Central memory CD8-positive, alpha-beta T cell (primary cell): ENCODE results near the gene RUSC1.
A peak's percentile ranks its signal among the peaks of the same experiment; 100 is the strongest.

Experiments used
- ATAC-seq: fragments of 150-1000 bp; cut with Tn5 transposase; replicated peaks from 2 replicates; pipeline ENCODE4 v1.10.0; 2022; ENCODE audit warnings: mild to moderate bottlenecking, moderate FRiP score, moderate number of reproducible peaks; ENCODE audit not compliant: poor library complexity, severe bottlenecking; ENCODE audit errors: extremely low read depth
- DNase-seq, 2 donors: peaks; one replicate each; pipeline ENCODE4 v3.0.0; 2021; ENCODE audit warnings: low spot score in 2 of 2
- H3K27ac Mint-ChIP-seq: one replicate; pipeline ENCODE4 v1.8.0; 2022; ENCODE audit warnings: low read depth, mild to moderate bottlenecking, moderate library complexity, mixed read lengths
- H3K27me3 Mint-ChIP-seq: one replicate; pipeline ENCODE4 v1.8.0; 2022; ENCODE audit warnings: mixed read lengths
- H3K36me3 Mint-ChIP-seq: one replicate; pipeline ENCODE4 v1.8.0; 2022; ENCODE audit warnings: mild to moderate bottlenecking, moderate library complexity, mixed read lengths; ENCODE audit not compliant: insufficient read depth
- H3K4me1 Mint-ChIP-seq: one replicate; pipeline ENCODE4 v1.8.0; 2022; ENCODE audit warnings: mixed read lengths
- H3K4me3 Mint-ChIP-seq: one replicate; pipeline ENCODE4 v1.8.0; 2022; ENCODE audit warnings: mild to moderate bottlenecking, moderate library complexity, mixed read lengths
- H3K9me3 Mint-ChIP-seq: one replicate; pipeline ENCODE4 v1.8.0; 2022; ENCODE audit warnings: mixed read lengths

The RUSC1 gene

DNA sequence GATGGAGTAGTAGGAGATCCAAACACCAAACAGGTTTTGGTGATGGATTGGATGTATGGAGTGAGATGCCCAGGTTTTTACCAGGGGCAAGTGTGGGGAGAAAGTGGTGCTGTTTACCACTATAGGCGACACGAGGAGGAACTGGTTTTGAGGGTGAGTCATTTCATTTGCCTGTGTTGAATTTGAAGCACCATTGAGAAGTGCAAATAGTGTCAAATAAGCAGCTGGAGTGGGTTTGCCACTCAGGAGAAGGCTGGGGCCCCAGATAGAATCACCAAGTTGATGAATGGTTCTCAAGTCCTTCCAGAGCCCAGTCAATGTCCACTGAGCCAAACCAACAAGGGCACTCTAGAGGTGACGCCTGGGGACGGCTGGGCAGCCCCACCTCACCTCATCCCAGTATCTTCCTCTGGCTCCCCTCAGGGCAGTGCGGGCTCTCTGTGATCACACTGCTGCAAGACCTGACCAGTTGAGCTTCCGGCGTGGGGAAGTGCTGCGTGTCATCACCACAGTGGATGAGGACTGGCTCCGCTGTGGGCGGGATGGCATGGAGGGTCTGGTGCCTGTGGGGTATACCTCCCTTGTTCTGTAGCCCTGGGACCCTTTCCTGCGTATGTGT is 9.4 kb downstream of the RUSC1 start:
- ATAC-seq (no peak), DNase-seq (no peak)
- Mint-ChIP-seq H3K9me3 (no peaks in the 10 kb centered on the region), H3K36me3 (peaks cover 25% of the 10 kb centered on the region), H3K27me3 (no peaks in the 10 kb centered on the region), H3K4me3 (no peak overlapping the region), H3K27ac (peak overlapping the region; percentile 6), H3K4me1 (peaks cover 6% of the 10 kb centered on the region)

DNA sequence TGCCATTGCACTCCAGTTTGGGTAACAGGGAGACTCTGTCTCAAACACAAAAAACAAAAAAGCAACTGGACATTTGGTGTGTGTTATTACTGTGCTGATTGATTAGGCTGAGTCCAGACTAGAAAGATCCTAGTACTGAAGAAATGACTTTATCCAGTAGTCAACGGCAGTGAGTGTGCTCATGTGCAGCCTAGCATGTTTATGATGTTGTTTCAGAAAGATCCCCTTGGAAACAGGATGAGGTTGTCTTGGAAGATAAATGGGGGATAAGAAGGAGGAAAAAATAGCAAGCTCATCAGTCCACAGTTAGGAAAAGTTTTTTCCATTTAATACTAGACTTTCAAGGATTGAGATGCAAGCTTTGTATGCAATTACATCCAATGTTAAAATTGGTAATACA is 14.3 kb downstream of the RUSC1 start:
- Mint-ChIP-seq H3K36me3 (peaks cover 54% of the 10 kb centered on the region), H3K27ac (no peak overlapping the region), H3K27me3 (no peaks in the 10 kb centered on the region), H3K4me1 (no peaks in the 10 kb centered on the region), H3K9me3 (no peaks in the 10 kb centered on the region), H3K4me3 (no peak overlapping the region)
- ATAC-seq (no peak), DNase-seq (no peak)

DNA sequence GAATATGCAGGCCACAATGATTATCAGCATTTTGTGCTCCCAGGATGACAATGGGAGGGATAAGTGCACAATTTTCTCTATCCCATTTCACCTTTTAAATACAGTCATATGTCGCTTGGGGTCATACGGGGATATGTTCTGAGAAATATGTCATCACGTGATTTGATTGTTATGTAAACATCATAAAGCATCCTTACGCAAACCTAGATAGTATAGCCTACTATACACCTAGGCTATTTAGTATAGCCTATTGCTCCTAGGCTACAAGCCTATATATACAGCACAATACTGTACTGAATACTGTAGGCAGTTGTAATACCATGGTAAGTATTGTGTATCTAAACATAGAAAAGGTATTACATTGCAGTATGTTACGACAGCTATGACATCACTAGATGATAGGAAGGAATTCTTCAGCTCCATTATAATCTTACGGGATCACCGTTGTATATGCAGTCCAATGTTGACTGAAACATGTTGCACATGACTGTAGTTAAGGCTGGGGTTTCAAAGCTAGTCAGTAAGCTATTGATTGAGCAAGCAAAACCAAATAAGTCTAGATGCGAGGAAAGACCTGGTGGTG is 18.9 kb downstream of the RUSC1 start:
- H3K4me3 Mint-ChIP-seq: no peak overlapping the region
- no peak for DNase-seq
- H3K36me3 Mint-ChIP-seq: peaks cover 76% of the 10 kb centered on the region
- no peak for ATAC-seq
- no peaks in the 10 kb centered on the region for H3K9me3 Mint-ChIP-seq
- no peak overlapping the region for H3K27ac Mint-ChIP-seq
- H3K4me1 Mint-ChIP-seq: no peaks in the 10 kb centered on the region
- H3K27me3 Mint-ChIP-seq: no peaks in the 10 kb centered on the region

DNA sequence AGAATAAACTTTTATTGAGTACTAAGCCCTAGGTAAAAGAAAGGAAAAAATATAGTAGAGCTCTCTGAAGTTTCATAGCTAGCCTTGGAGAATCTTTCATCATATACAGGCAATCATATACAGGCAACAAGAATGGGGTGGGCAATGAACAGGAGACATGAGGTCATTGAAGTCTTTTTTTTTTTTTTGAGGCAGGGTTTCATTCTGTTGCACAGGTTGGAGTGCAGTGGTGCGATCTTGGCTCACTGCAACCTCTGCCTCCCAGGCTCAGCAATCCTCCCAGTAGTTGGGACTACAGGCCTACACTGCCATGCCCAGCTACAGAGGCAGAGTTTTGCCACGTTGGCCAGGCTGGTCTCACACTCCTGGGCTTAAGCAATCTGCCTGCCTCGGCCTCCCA is 22.1 kb downstream of the RUSC1 start:
- Mint-ChIP-seq H3K4me1 (no peaks in the 10 kb centered on the region), H3K27ac (no peak overlapping the region), H3K9me3 (no peaks in the 10 kb centered on the region), H3K36me3 (peaks cover 81% of the 10 kb centered on the region), H3K4me3 (no peak overlapping the region), H3K27me3 (no peaks in the 10 kb centered on the region)
- DNase-seq (no peak), ATAC-seq (no peak)

DNA sequence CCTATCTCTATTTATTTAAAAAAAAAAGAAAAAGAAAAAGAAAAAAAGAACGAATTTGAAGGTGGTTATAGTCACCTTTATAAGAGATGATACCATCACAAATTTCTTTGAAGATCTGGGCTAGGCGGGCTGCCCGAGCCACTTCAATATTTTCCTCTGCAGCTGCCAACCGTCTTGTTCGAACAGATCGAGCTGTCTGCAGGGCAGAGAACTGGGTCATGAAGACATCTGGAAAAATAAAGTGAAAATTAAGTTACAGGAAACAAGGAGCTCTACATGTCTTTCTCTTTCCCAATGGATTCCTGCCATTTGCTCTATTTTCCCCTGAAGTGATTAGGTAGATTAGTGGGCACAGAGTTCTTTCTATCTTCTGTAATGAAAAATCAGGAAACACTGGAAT is 31.9 kb downstream of the RUSC1 start:
- DNase-seq: no peak
- Mint-ChIP-seq H3K4me3 (no peak overlapping the region), H3K9me3 (no peaks in the 10 kb centered on the region), H3K36me3 (peaks cover 90% of the 10 kb centered on the region), H3K27me3 (no peaks in the 10 kb centered on the region), H3K27ac (no peak overlapping the region), H3K4me1 (no peaks in the 10 kb centered on the region)
- ATAC-seq: no peak

DNA sequence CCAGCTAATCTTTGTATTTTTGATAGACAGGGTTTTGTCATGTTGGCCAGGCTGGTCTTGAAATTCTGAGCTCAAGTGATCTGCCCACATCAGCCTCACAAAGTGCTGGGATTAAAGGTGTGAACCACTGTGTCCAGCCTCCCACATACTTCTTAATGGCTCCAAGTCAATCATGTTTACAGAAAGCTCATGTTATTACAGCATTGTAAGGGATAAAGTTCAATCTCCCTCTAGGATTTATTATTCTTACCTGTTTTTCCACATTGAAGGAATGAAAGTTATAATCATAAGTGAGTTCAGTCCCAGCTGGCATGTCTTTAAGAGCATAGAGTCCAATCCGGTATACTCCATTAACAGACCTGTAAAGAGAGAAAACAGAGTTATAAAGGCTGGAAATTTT is 39.4 kb downstream of the RUSC1 start:
- DNase-seq (no peak), ATAC-seq (no peak)
- H3K4me3 Mint-ChIP-seq: no peak overlapping the region
- peaks cover 58% of the 10 kb centered on the region for H3K36me3 Mint-ChIP-seq
- no peaks in the 10 kb centered on the region for H3K27me3 Mint-ChIP-seq
- no peaks in the 10 kb centered on the region for H3K4me1 Mint-ChIP-seq
- H3K27ac Mint-ChIP-seq: no peak overlapping the region
- no peaks in the 10 kb centered on the region for H3K9me3 Mint-ChIP-seq

DNA sequence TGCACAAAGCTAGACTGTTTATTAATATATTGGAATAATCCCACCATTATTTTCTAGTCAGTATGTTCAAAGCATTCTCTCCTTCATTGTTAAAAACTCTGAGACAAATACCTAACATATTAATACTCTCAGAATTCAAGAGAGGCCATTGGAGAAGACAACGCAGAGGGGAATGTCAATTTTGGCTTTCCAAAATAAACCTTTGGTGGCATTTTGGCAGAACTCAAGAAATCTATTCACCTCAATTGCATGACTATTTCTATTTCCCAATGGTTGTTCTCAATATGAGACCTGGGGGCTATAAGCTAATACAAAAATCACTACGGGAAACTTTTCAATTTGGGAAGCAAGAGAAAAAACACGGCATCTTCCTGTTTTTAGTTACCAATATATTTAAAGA is 58.5 kb downstream of the RUSC1 start:
- Mint-ChIP-seq H3K4me1 (peaks cover 5% of the 10 kb centered on the region), H3K36me3 (peaks cover 53% of the 10 kb centered on the region), H3K27me3 (no peaks in the 10 kb centered on the region), H3K9me3 (no peaks in the 10 kb centered on the region), H3K4me3 (no peak overlapping the region), H3K27ac (no peak overlapping the region)
- no peak for DNase-seq
- no peak for ATAC-seq

DNA sequence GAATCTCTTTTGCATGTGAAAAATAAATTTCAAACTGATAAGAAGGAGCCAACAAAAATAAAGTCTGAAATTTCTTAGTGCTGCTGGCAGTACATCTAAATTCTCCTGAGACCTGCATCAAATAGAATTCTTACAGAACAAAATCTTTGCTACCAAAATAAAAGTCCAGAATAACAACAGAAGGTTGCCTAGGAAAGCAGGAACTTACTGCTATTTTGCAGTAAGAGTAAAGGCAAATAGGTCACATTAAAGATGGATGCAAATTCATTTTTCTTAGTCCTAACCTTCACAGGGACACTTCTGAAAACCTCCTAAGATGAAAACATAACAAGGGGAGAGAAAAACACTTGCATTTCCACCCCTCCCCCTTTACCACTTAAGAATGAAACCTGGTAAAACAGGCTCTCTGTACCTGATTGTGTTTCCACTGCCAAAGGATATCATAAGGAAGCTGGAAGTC is 59.0 kb downstream of the RUSC1 start:
- no peaks in the 10 kb centered on the region for H3K9me3 Mint-ChIP-seq
- H3K36me3 Mint-ChIP-seq: peaks cover 48% of the 10 kb centered on the region
- DNase-seq: no peak
- peaks cover 5% of the 10 kb centered on the region for H3K4me1 Mint-ChIP-seq
- ATAC-seq: no peak
- H3K4me3 Mint-ChIP-seq: no peak overlapping the region
- no peaks in the 10 kb centered on the region for H3K27me3 Mint-ChIP-seq
- no peak overlapping the region for H3K27ac Mint-ChIP-seq
